ENCODE data around the gene HNMT.

The HNMT gene

DNA sequence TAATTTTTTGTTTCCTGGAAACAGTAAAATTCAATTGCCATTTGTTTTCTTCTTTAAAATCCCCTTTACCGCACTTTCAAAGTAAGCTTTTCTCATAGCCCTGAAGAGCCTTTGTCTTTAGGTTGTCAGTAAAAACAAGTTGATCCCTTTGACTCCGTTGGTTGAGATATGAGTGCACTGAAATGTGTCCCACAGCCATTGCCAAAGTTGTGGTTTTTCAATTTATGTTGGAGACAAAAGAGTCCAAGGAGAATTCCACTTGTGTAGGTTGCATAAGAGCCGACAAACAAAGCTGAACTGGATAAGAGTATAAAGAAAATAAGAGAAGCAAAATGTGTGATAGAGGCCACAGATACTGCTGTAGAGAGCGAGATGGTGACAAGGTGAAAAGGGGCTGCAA lies 26.1 kb upstream of the HNMT start:
- Histone ChIP-seq H2AFZ (ENCODE audit: low read depth) (no peak overlapping the region), H3K4me1 (ENCODE audit: low read depth, poor library complexity, severe bottlenecking) (no peaks in the 10 kb centered on the region), H3K9ac (no peak overlapping the region), H3K79me2 (ENCODE audit: insufficient read depth, low read depth) (no peaks in the 10 kb centered on the region), H3K27ac (no peak overlapping the region), H3K4me2 (no peak overlapping the region), H3K4me3 (IDR thresholded peaks at IDR 0.05; ENCODE audit: insufficient read depth, low read depth, low read length) (no peak overlapping the region), H3K27me3 (ENCODE audit: insufficient read depth, low read depth) (no peaks in the 10 kb centered on the region), H3K36me3 (ENCODE audit: insufficient read depth) (no peaks in the 10 kb centered on the region), H4K20me1 (ENCODE audit: insufficient read depth) (no peaks in the 10 kb centered on the region)
- TF ChIP-seq, protein P1, sequence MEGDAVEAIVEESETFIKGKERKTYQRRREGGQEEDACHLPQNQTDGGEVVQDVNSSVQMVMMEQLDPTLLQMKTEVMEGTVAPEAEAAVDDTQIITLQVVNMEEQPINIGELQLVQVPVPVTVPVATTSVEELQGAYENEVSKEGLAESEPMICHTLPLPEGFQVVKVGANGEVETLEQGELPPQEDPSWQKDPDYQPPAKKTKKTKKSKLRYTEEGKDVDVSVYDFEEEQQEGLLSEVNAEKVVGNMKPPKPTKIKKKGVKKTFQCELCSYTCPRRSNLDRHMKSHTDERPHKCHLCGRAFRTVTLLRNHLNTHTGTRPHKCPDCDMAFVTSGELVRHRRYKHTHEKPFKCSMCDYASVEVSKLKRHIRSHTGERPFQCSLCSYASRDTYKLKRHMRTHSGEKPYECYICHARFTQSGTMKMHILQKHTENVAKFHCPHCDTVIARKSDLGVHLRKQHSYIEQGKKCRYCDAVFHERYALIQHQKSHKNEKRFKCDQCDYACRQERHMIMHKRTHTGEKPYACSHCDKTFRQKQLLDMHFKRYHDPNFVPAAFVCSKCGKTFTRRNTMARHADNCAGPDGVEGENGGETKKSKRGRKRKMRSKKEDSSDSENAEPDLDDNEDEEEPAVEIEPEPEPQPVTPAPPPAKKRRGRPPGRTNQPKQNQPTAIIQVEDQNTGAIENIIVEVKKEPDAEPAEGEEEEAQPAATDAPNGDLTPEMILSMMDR (conservative IDR thresholded peaks at IDR 0.05; ENCODE audit: low read depth, low read length) = no peak

DNA sequence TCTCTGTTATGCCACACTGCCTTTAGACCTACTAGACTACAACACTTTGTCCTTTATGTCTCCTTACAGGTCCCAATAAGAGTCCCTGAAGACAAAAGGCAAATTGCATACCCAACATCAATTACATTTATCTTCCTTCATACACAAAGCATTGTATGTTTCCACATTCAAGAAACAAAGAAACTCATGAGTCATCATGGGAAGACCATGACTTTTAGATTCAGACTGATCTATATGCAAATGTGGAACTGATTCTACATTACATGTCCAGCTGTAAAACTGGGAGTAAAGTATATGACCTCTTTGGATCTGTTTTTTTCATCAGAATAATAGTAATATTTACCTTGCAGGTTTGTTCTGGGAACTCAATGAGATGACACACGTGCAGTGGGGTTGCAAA lies 25.2 kb upstream of the HNMT start:
- Histone ChIP-seq H3K4me1 (ENCODE audit: low read depth, poor library complexity, severe bottlenecking) (no peaks in the 10 kb centered on the region), H2AFZ (ENCODE audit: low read depth) (no peak overlapping the region), H3K27me3 (ENCODE audit: insufficient read depth, low read depth) (no peaks in the 10 kb centered on the region)

DNA sequence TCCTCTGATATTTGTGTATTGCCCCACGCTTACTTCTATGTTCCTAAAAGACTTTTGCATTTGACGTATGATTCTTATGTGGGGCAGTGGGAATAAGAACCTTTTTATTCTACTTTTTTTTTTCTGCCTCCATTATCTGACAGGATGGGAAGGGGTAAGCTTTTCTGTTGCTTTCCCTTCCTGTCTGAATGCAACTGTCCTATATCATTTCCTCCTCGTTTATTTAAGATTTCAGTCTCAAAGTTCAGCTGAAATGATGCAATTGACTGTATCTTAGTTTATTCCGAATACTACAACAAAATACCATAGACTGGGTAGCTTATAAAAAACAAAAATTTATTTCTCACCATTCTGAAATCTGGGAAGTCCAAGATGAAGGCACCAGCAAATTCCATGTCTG lies 24.1 kb upstream of the HNMT start:
- no peaks in the 10 kb centered on the region for H3K36me3 ChIP-seq (ENCODE audit: insufficient read depth)
- H3K4me3 ChIP-seq (IDR thresholded peaks at IDR 0.05; ENCODE audit: insufficient read depth, low read depth, low read length) = no peak overlapping the region
- H3K27me3 ChIP-seq (ENCODE audit: insufficient read depth, low read depth) = no peaks in the 10 kb centered on the region
- no peak overlapping the region for H2AFZ ChIP-seq (ENCODE audit: low read depth)
- no peaks in the 10 kb centered on the region for H4K20me1 ChIP-seq (ENCODE audit: insufficient read depth)
- TF ChIP-seq, protein P1 (conservative IDR thresholded peaks at IDR 0.05; ENCODE audit: low read depth, low read length) = no peak
- no peak overlapping the region for H3K9ac ChIP-seq
- H3K79me2 ChIP-seq (ENCODE audit: insufficient read depth, low read depth) = no peaks in the 10 kb centered on the region
- no peak overlapping the region for H3K4me2 ChIP-seq
- no peak overlapping the region for H3K27ac ChIP-seq
- H3K4me1 ChIP-seq (ENCODE audit: low read depth, poor library complexity, severe bottlenecking) = no peaks in the 10 kb centered on the region

More for the DNA sequence above, 25.2 kb upstream of the HNMT start:
- Histone ChIP-seq H4K20me1 (ENCODE audit: insufficient read depth) (no peaks in the 10 kb centered on the region), H3K27ac (no peak overlapping the region), H3K9ac (no peak overlapping the region), H3K36me3 (ENCODE audit: insufficient read depth) (no peaks in the 10 kb centered on the region), H3K79me2 (ENCODE audit: insufficient read depth, low read depth) (no peaks in the 10 kb centered on the region), H3K4me2 (no peak overlapping the region), H3K4me3 (IDR thresholded peaks at IDR 0.05; ENCODE audit: insufficient read depth, low read depth, low read length) (no peak overlapping the region)
- TF ChIP-seq, protein P1 (conservative IDR thresholded peaks at IDR 0.05; ENCODE audit: low read depth, low read length) = no peak

DNA sequence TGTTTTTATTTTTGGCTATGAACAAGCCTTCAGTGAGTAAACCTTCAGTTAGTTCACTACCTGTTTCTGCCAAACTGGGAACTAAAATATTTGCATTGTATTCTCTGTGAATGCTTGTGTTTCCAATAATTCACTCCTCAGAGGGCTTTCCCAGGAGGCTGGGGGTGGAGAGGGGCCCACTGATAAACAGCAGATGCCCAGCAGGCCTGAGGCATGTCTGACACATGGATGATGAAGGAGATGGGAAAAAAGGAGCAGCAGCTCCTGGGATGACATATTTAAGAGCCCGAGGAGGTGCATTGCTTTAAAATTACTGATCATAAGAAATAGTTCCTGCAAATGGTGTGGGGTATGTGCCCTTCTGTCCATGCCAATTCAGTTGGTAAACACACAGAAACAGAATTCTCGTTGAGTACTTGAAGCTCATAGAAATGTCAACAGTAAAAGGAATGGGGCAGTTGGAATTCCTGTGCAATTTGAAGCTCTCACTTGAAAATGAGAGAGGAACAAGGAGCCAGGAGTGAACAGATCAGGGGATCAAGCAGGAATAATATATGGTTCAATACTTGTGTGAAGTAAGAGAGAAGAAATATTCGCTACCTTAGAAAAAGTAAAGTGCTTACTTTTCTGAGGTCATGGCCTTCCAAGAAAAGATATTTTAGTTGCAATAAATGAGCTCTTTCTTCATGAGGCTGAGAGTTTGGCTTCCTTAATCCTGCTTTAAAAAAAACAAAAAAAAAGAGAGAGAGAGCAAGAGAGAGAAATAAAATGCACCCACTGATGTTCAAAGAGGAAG lies 22.0 kb upstream of the HNMT start:
- Histone ChIP-seq H2AFZ (ENCODE audit: low read depth) (no peak overlapping the region), H3K9ac (no peak overlapping the region), H3K79me2 (ENCODE audit: insufficient read depth, low read depth) (no peaks in the 10 kb centered on the region), H3K27me3 (ENCODE audit: insufficient read depth, low read depth) (no peaks in the 10 kb centered on the region), H3K4me3 (IDR thresholded peaks at IDR 0.05; ENCODE audit: insufficient read depth, low read depth, low read length) (no peak overlapping the region), H3K4me1 (ENCODE audit: low read depth, poor library complexity, severe bottlenecking) (no peaks in the 10 kb centered on the region), H3K36me3 (ENCODE audit: insufficient read depth) (no peaks in the 10 kb centered on the region), H3K4me2 (no peak overlapping the region), H4K20me1 (ENCODE audit: insufficient read depth) (no peaks in the 10 kb centered on the region), H3K27ac (no peak overlapping the region)
- TF ChIP-seq, protein P1 (conservative IDR thresholded peaks at IDR 0.05; ENCODE audit: low read depth, low read length) = no peak

Measured in KMS-11 (cell line).